Stimulated activated CD8-positive, alpha-beta memory T cell treated with anti-CD3 and anti-CD28 coated beads, Interleukin-15, amount 100 ng/mL, for 4 hours (primary cell): ENCODE data around the gene DENND4C.
"Not testable (repeated sequence)": the region's sequence is repeated elsewhere in the genome, so short reads cannot be mapped to it uniquely, and the experiment has no call there.

Experiments used
- DNase-seq, 2 donors: peaks; one replicate each; pipeline ENCODE4 v3.0.0-alpha.2; 2020; ENCODE audit warnings: low read depth in 2 of 2

DENND4C gene

DNA sequence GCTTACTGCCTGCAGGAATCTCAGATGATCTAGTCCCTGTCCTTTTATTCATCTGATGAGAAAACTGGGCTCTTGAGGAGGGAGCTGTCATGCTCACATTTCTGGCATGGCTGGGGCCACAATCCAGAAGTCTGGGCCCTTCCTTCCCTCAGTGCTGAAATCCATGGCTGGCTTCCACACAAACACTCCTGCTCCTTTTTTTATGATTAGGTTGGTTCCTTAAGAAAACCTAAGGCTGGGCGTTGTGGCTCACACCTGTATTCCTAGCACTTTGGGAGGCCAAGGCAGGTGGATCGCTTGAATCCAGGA is 179.7 kb downstream of the DENND4C start:
- DNase-seq = no peak

DNA sequence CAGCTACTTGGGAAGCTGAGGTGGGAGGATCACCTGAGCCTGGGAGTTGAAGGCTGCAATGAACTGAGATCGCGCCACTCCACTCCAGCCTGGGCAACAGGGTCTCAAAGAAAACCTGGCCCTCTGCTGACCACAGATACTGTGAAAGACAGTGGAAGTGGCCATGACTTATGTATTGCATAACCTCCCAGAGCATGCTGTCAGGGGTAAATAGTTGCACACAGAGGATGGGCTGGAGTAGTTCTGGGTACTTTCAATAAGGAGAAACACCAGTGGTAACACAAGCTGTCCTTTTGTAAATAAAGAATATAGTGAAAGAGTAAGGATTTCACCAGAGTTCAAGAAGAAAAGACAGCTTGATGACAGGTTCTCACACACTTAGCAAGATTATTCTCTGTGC is 180.1 kb downstream of the DENND4C start:
- no peak for DNase-seq

DNA sequence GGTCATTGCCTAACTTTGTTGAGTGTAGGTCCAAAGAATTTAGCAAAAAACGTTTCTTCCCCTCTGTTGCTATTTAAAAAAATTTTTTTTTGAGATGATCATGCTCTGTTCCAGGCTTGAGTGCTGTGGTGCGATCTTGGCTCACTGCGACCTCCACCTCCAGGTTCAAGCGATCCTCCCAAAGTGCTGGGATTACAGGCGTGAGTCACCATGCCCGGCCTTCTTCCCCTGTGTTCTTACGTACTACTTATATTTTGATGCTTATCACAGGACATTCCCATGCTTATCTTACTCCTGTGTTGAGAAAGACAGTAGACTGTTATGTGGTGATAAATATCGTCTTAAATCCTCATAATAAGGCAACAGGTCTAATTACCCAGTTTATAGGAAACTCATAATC is 180.8 kb downstream of the DENND4C start:
- DNase-seq = no peak

DNA sequence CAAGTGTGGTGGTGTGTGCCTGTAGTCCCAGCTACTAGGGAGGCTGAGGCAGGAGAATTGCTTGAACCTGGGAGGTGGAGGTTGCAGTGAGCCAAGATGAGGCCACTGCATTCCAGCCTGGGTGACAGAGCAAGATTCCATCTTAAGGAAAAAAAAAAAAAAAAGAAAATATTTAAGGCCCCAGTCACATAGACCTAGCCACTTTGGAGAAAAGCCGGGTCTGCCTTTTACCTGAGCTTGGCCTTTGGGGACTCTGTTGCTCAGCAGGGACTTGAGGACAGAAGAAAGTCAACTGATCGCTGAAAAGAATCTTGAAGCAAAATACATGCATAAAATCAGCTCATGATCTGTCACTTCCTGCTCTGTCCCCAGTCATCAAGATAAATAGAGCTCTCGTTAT is 183.0 kb downstream of the DENND4C start:
- DNase-seq = not testable (repeated sequence)

DNA sequence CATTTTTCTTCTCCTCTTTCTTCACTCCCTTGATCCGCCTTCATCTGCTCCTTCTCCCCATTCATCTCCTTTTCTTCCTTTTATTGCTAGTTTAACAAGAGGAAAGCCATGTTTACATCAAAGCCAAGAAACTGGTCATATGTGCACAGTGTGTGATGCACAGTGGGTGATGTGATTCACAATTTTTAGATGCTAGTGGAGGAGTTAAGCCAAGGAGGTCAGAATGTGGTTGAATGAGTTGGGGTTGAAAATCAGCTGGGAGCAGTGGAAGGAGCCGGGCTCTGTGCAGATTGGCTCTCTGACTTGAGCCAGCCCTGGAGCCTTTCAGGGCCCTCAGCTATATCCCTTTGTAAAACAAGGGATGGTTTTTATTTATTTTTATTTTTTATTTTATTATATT is 185.7 kb downstream of the DENND4C start:
- DNase-seq = no peak

DNA sequence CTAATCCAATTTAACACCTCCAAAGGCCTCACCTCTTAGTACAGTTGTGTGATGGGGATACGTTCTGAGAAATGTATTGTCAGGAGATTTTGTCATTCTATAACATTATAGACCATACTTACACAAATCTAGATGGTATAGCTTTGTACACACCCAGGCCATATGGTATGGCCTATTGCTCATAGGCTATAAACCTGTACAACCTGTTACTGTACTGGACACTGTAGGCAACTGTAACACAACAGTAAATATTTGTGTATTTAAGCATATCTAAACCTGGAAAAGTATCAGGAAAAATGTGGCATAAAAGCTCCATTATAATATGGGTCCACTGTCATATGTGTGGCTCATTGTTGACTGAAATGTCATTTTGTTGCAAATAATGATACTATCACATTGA is 190.4 kb downstream of the DENND4C start:
- DNase-seq = no peak
